Measurements from ENCODE around the gene DCDC2C. TPM values are rescaled to one million over a fixed set of nuclear protein-coding genes. Genes with fewer than 3 reads are reported as not detected.

DCDC2C gene
- total RNA-seq (2021; ENCODE audit: unreplicated experiment) (not detected), Bru-seq, nascent RNA (percentile 4 among the genes with signal in this experiment), BruChase-seq, experiment 1, labeled RNA remaining after a 2-hour chase (percentile 6 among the genes with signal in this experiment), BruChase-seq, experiment 2, labeled RNA remaining after a 6-hour chase (percentile 8 among the genes with signal in this experiment)
- not detected for polyA plus RNA-seq (2012; ENCODE audit: insufficient read length)
- long read RNA-seq, result 0 reads

- BruUV-seq (replicated peaks), result no TSS peak
- DNase-seq (ENCODE audit: low read depth, low spot score) (no peak), ATAC-seq (no peak)
- POLR2A ChIA-PET, result no interaction called here
- in situ Hi-C loops (cut with HindIII; ENCODE audit: low pct_unique_long_range_greater_than_20kb, low sequenced_read_pairs), result no loop called here
- Histone ChIP-seq H3K4me1 (ENCODE audit: control insufficient read depth, insufficient read depth, low read length) (no peaks in the 10 kb centered on the region), H3K27me3 (ENCODE audit: control insufficient read depth, insufficient read depth, low read length) (peaks cover 2% of the 10 kb centered on the region), H3K36me3 (ENCODE audit: control insufficient read depth, insufficient read depth, low read length) (no peaks in the 10 kb centered on the region), H3K27ac (ENCODE audit: low read length) (no peak within 1 kb of the TSS), H3K9me3 (ENCODE audit: control insufficient read depth, insufficient read depth, low read depth, low read length) (no peaks in the 10 kb centered on the region), H3K4me3 (ENCODE audit: low read depth in 2 of 2, low read length in 2 of 2) (no peak within 1 kb of the TSS)
- no peak for TF ChIP-seq TCF7L2 (IDR thresholded peaks at IDR 0.05; ENCODE audit: low read depth, low read length)
- TF ChIP-seq REST (IDR thresholded peaks at IDR 0.05; ENCODE audit: insufficient read depth in 1 of 2, low read depth in 2 of 2, low read length in 1 of 2), result no peak
- TF ChIP-seq SIN3A (IDR thresholded peaks at IDR 0.05; ENCODE audit: borderline replicate concordance, insufficient read depth, low read depth, low read length), result no peak
- no peak for TF ChIP-seq POLR2AphosphoS5 (IDR thresholded peaks at IDR 0.05; ENCODE audit: low read depth, low read length)
- no peak for TF ChIP-seq CTCF (IDR thresholded peaks at IDR 0.05)
- CTCF ChIA-PET, result no interaction called here
- intact Hi-C loops (cut with micrococcal nuclease; ENCODE audit: unreplicated experiment), result no loop called here
Observed at GRCh38 chr2:3703236-3703756, at the start of gene DCDC2C. Gene DCDC2C (plus strand): TSS chr2:3703575. CDS start chr2:3703752, 177 bp downstream.

DNA sequence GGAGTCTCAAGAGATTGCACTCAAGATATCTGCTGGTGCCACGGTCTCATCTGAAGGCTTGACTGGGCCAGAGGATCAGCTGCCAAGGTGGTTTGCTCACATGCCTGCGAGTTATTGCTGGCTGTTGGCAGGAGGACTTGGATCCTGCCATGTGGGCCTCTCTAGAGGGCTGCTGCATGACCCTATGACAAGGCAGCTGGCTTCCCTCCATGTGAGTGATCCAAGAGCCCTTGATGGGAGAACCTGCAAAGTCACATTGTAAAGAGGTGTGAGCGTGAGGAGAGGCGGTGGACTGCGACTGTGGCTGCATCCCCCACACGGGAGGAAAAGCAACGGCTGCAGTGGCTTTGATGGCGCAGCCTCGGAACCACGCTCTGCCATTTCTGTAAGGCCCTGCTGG, 49.4 kb upstream of the DCDC2C start:
- CTCF ChIA-PET, result interaction anchor here (0.6 kb wide), 1 partner anchor 37 kb away, joined by 3 read pairs; no protein-coding TSS in a partner anchor
- H3K27me3 ChIP-seq (ENCODE audit: control insufficient read depth, insufficient read depth, low read length), result no peaks in the 10 kb centered on the region
- intact Hi-C loops (cut with micrococcal nuclease; ENCODE audit: unreplicated experiment) (loop anchor here (5.0 kb wide), 1 partner anchor 77 kb away; the partner anchor contains the start of gene RPS7), in situ Hi-C loops (cut with HindIII; ENCODE audit: low pct_unique_long_range_greater_than_20kb, low sequenced_read_pairs) (no loop called here)
- POLR2A ChIA-PET, result no interaction called here
- no peak for ATAC-seq
- peaks cover 4% of the 10 kb centered on the region for H3K4me1 ChIP-seq (ENCODE audit: control insufficient read depth, insufficient read depth, low read length)
- TF ChIP-seq REST (IDR thresholded peaks at IDR 0.05; ENCODE audit: insufficient read depth in 1 of 2, low read depth in 2 of 2, low read length in 1 of 2), result no peak
- no peak for TF ChIP-seq SIN3A (IDR thresholded peaks at IDR 0.05; ENCODE audit: borderline replicate concordance, insufficient read depth, low read depth, low read length)
- TF ChIP-seq POLR2AphosphoS5 (IDR thresholded peaks at IDR 0.05; ENCODE audit: low read depth, low read length), result no peak
- TF ChIP-seq CTCF (IDR thresholded peaks at IDR 0.05), result no peak
- TF ChIP-seq TCF7L2 (IDR thresholded peaks at IDR 0.05; ENCODE audit: low read depth, low read length), result no peak
- DNase-seq (ENCODE audit: low read depth, low spot score), result no peak
- no peaks in the 10 kb centered on the region for H3K36me3 ChIP-seq (ENCODE audit: control insufficient read depth, insufficient read depth, low read length)
- no peak overlapping the region for H3K27ac ChIP-seq (ENCODE audit: low read length)
- BruUV-seq (replicated peaks), result no TSS peak
- H3K9me3 ChIP-seq (ENCODE audit: control insufficient read depth, insufficient read depth, low read depth, low read length), result no peaks in the 10 kb centered on the region
- no peak overlapping the region for H3K4me3 ChIP-seq (ENCODE audit: low read depth in 2 of 2, low read length in 2 of 2)

Measured in Panc1 (cell line).